Pons (tissue), 1 donor: Measurements from ENCODE around the gene MGME1.

Experiments used
- DNase-seq: peaks from one replicate; pipeline ENCODE4 v3.0.0-alpha.2; 2016; ENCODE audit warnings: low spot score

Gene MGME1

GRCh38 chr20:17940224-17940971 lies 28.4 kb upstream of the MGME1 start:
- DNase-seq: no peak

GRCh38 chr20:17941087-17941825 lies 27.6 kb upstream of the MGME1 start:
- DNase-seq: no peak

GRCh38 chr20:17941826-17942196 lies 27.0 kb upstream of the MGME1 start:
- no peak for DNase-seq

- no peak for DNase-seq
Measured at GRCh38 chr20:17943343-17943742, 25.5 kb upstream of the MGME1 start.

- no peak for DNase-seq
Measured at GRCh38 chr20:17944854-17945474, 23.9 kb upstream of the MGME1 start.

- DNase-seq: no peak
Measured at GRCh38 chr20:17946040-17946439, 22.8 kb upstream of the MGME1 start.

- no peak for DNase-seq
Measured at GRCh38 chr20:17946572-17947473, 22.0 kb upstream of the MGME1 start.

- DNase-seq: no peak
Measured at GRCh38 chr20:17947474-17947815, 21.4 kb upstream of the MGME1 start.

GRCh38 chr20:17948442-17948841 lies 20.4 kb upstream of the MGME1 start:
- DNase-seq: no peak

GRCh38 chr20:17949899-17950298 lies 18.9 kb upstream of the MGME1 start:
- DNase-seq: no peak

GRCh38 chr20:17950670-17951069 lies 18.1 kb upstream of the MGME1 start:
- no peak for DNase-seq

- no peak for DNase-seq
Measured at GRCh38 chr20:17951323-17951722, 17.5 kb upstream of the MGME1 start.

GRCh38 chr20:17952692-17953684 lies 15.8 kb upstream of the MGME1 start:
- no peak for DNase-seq

- no peak for DNase-seq
Measured at GRCh38 chr20:17953935-17954334, 14.9 kb upstream of the MGME1 start.

- DNase-seq: no peak
Measured at GRCh38 chr20:17955302-17955701, 13.5 kb upstream of the MGME1 start.

GRCh38 chr20:17956099-17956685 lies 12.6 kb upstream of the MGME1 start:
- DNase-seq: no peak

- DNase-seq: no peak
Measured at GRCh38 chr20:17957505-17958363, 11.1 kb upstream of the MGME1 start.

- DNase-seq: no peak
Measured at GRCh38 chr20:17958373-17959256, 10.2 kb upstream of the MGME1 start.

- DNase-seq: no peak
Measured at GRCh38 chr20:17959257-17959627, 9.6 kb upstream of the MGME1 start.
